Neural cell (in vitro differentiated cells): Measurements from ENCODE around the gene ERVMER34-1. TPM values are rescaled to one million over a fixed set of nuclear protein-coding genes. Genes with fewer than 3 reads are reported as not detected.

ENCODE experiments used
- H2AFZ ChIP-seq: fragments of 200-600, 300-800 bp; sonication (generic), shearing (Covaris generic); 2 replicates; pipeline ENCODE4 v1.6.0; 2014; ENCODE audit warnings: low read depth, mild to moderate bottlenecking, antibody characterized with exemption, low read length, moderate library complexity
- H3F3A ChIP-seq: fragments of 200-600 bp; shearing (Covaris generic); 2 replicates; pipeline ENCODE4 v1.6.1; 2016; ENCODE audit warnings: mild to moderate bottlenecking, moderate library complexity, mixed read lengths, antibody characterized with exemption, low read length; ENCODE audit not compliant: insufficient read depth, poor library complexity, severe bottlenecking
- H3K27ac ChIP-seq: fragments of 200-600, 300-800 bp; sonication (generic), shearing (Covaris generic); 2 replicates; pipeline ENCODE4 v1.5.1; 2014; ENCODE audit warnings: mild to moderate bottlenecking, low read length, moderate library complexity
- H3K27me3 ChIP-seq: fragments of 300-800, 200-600 bp; sonication (generic), shearing (Covaris generic); 2 replicates; pipeline ENCODE4 v1.6.0; 2014; ENCODE audit warnings: mild to moderate bottlenecking, low read depth, low read length, moderate library complexity; ENCODE audit not compliant: insufficient read depth
- H3K36me3 ChIP-seq: fragments of 300-800, 200-600 bp; sonication (generic), shearing (Covaris generic); 2 replicates; pipeline ENCODE4 v1.5.1; 2014; ENCODE audit warnings: mild to moderate bottlenecking, antibody characterized with exemption, low read length, moderate library complexity; ENCODE audit not compliant: insufficient read depth
- H3K4me2 ChIP-seq: fragments of 300-800, 200-600 bp; sonication (generic), shearing (Covaris generic); 2 replicates; pipeline ENCODE4 v1.6.0; 2014; ENCODE audit warnings: mild to moderate bottlenecking, low read length
- H3K4me3 ChIP-seq: fragments of 300-800, 200-600 bp; sonication (generic), shearing (Covaris generic); 2 replicates; pipeline ENCODE4 v1.5.1; 2014; ENCODE audit warnings: mild to moderate bottlenecking, low read length, moderate library complexity
- H3K79me2 ChIP-seq: fragments of 200-600 bp; shearing (Covaris generic); replicated peaks from 2 replicates; pipeline ENCODE4 v1.6.0; 2014; ENCODE audit warnings: mild to moderate bottlenecking, low read length, moderate library complexity; ENCODE audit not compliant: insufficient read depth
- H3K9ac ChIP-seq: fragments of 300-800, 200-600 bp; sonication (generic), shearing (Covaris generic); 2 replicates; pipeline ENCODE4 v1.6.1; 2016; ENCODE audit warnings: mild to moderate bottlenecking, low read length, mixed read lengths
- H3K9me2 ChIP-seq: fragments of 200-600 bp; shearing (Covaris generic); 2 replicates; pipeline ENCODE4 v1.6.1; 2016; ENCODE audit warnings: mild to moderate bottlenecking, low read length, mixed read lengths; ENCODE audit not compliant: insufficient read depth
- H3K9me3 ChIP-seq: fragments of 200-600, 300-800 bp; sonication (generic), shearing (Covaris generic); 2 replicates; pipeline ENCODE4 v1.6.1; 2016; ENCODE audit warnings: mild to moderate bottlenecking, mixed run types, low read length, moderate library complexity, mixed read lengths
- H4K20me1 ChIP-seq: fragments of 200-600 bp; shearing (Covaris generic); 2 replicates; pipeline ENCODE4 v1.6.1; 2016; ENCODE audit warnings: mild to moderate bottlenecking, mixed run types; ENCODE audit not compliant: insufficient read depth
- EP300 ChIP-seq: fragments of 450-650 bp; conservative IDR thresholded peaks from 2 replicates; pipeline ENCODE4 v1.6.1; 2014; ENCODE audit warnings: antibody characterized with exemption, mild to moderate bottlenecking, moderate library complexity; ENCODE audit not compliant: poor library complexity, severe bottlenecking
- EZH2 ChIP-seq: fragments of 200-600, 300-800 bp; shearing (Covaris generic), sonication (generic); IDR thresholded peaks from 2 replicates; pipeline ENCODE4 v1.6.1; 2014; ENCODE audit warnings: antibody characterized with exemption, low read length, borderline replicate concordance, mild to moderate bottlenecking; ENCODE audit not compliant: insufficient read depth, poor library complexity, severe bottlenecking
- MXI1 ChIP-seq: fragments of 450-650 bp; conservative IDR thresholded peaks from 2 replicates; pipeline ENCODE4 v1.6.1; 2014; ENCODE audit warnings: antibody characterized with exemption, mild to moderate bottlenecking; ENCODE audit not compliant: poor library complexity, severe bottlenecking
- POLR2AphosphoS5 ChIP-seq: IDR thresholded peaks from 2 replicates; pipeline ENCODE4 v1.6.1; 2012
- RAD21 ChIP-seq: fragments of 450-650 bp; conservative IDR thresholded peaks from 2 replicates; pipeline ENCODE4 v1.6.1; 2014; ENCODE audit warnings: antibody characterized with exemption, mild to moderate bottlenecking, moderate library complexity
- SMC3 ChIP-seq: fragments of 450-650 bp; conservative IDR thresholded peaks from 2 replicates; pipeline ENCODE4 v1.6.1; 2014; ENCODE audit warnings: antibody characterized with exemption, mild to moderate bottlenecking, moderate library complexity; ENCODE audit not compliant: poor library complexity
- TAF1 ChIP-seq: IDR thresholded peaks from 2 replicates; pipeline ENCODE4 v1.6.1; 2012; ENCODE audit warnings: low read depth
- polyA plus RNA-seq: library from polyadenylated mRNA; depleted of rRNA; stranded (reverse); fragments of >200 nt; gene quantifications from 2 replicates; pipeline ENCODE4 v1.2.3, GENCODE V29; 2014
- small RNA-seq, 3 experiments: library from RNA; depleted of rRNA; stranded (forward); fragments of <200 nt; gene quantifications; one replicate each; pipeline ENCODE3, GENCODE V24; 2012
- TF ChIP-seq, protein P1 (sequence below): IDR thresholded peaks from 2 replicates; pipeline ENCODE4 v1.6.1; 2012; ENCODE audit warnings: borderline replicate concordance
- TF ChIP-seq, protein P2 (sequence below): fragments of 450-650 bp; IDR thresholded peaks from 2 replicates; pipeline ENCODE4 v1.5.1; 2014; ENCODE audit warnings: antibody characterized with exemption, mild to moderate bottlenecking, moderate library complexity; ENCODE audit not compliant: poor library complexity, severe bottlenecking

Gene ERVMER34-1
- polyA plus RNA-seq, 1 donor from 2014 or later: not detected

DNA sequence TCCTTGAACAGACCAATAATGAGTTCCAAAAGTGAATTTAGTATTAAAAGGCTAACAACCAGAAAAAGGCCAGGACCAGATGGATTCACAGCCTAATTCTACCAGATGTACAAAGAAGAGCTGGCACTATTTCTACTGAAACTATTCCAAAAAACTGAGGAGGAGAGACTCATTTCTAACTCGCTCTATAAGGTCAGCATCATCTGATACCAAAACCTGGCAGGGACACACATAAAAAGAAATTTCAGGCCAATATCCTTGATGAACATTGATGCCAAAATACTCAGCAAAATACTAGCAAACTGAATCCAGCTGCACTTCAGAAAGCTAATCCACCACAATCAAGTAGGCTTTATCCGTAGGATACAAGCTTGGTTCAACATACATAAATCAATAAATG lies 56.3 kb downstream of the ERVMER34-1 start:
- TF ChIP-seq MXI1 (no peak), TAF1 (no peak), SMC3 (no peak), EP300 (no peak), POLR2AphosphoS5 (no peak), RAD21 (no peak), EZH2 (no peak)
- TF ChIP-seq, protein P1, sequence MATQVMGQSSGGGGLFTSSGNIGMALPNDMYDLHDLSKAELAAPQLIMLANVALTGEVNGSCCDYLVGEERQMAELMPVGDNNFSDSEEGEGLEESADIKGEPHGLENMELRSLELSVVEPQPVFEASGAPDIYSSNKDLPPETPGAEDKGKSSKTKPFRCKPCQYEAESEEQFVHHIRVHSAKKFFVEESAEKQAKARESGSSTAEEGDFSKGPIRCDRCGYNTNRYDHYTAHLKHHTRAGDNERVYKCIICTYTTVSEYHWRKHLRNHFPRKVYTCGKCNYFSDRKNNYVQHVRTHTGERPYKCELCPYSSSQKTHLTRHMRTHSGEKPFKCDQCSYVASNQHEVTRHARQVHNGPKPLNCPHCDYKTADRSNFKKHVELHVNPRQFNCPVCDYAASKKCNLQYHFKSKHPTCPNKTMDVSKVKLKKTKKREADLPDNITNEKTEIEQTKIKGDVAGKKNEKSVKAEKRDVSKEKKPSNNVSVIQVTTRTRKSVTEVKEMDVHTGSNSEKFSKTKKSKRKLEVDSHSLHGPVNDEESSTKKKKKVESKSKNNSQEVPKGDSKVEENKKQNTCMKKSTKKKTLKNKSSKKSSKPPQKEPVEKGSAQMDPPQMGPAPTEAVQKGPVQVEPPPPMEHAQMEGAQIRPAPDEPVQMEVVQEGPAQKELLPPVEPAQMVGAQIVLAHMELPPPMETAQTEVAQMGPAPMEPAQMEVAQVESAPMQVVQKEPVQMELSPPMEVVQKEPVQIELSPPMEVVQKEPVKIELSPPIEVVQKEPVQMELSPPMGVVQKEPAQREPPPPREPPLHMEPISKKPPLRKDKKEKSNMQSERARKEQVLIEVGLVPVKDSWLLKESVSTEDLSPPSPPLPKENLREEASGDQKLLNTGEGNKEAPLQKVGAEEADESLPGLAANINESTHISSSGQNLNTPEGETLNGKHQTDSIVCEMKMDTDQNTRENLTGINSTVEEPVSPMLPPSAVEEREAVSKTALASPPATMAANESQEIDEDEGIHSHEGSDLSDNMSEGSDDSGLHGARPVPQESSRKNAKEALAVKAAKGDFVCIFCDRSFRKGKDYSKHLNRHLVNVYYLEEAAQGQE: no peak
- TF ChIP-seq, protein P2, sequence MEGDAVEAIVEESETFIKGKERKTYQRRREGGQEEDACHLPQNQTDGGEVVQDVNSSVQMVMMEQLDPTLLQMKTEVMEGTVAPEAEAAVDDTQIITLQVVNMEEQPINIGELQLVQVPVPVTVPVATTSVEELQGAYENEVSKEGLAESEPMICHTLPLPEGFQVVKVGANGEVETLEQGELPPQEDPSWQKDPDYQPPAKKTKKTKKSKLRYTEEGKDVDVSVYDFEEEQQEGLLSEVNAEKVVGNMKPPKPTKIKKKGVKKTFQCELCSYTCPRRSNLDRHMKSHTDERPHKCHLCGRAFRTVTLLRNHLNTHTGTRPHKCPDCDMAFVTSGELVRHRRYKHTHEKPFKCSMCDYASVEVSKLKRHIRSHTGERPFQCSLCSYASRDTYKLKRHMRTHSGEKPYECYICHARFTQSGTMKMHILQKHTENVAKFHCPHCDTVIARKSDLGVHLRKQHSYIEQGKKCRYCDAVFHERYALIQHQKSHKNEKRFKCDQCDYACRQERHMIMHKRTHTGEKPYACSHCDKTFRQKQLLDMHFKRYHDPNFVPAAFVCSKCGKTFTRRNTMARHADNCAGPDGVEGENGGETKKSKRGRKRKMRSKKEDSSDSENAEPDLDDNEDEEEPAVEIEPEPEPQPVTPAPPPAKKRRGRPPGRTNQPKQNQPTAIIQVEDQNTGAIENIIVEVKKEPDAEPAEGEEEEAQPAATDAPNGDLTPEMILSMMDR: no peak
- Histone ChIP-seq H4K20me1 (no peaks in the 10 kb centered on the region), H3K4me3 (no peak overlapping the region), H3K9me2 (no peaks in the 10 kb centered on the region), H3K36me3 (no peaks in the 10 kb centered on the region), H3K9me3 (no peaks in the 10 kb centered on the region), H3K79me2 (no peaks in the 10 kb centered on the region), H3K27me3 (no peaks in the 10 kb centered on the region), H3K27ac (no peak overlapping the region), H2AFZ (no peak overlapping the region), H3K9ac (no peak overlapping the region), H3K4me2 (no peak overlapping the region), H3F3A (no peaks in the 10 kb centered on the region)

DNA sequence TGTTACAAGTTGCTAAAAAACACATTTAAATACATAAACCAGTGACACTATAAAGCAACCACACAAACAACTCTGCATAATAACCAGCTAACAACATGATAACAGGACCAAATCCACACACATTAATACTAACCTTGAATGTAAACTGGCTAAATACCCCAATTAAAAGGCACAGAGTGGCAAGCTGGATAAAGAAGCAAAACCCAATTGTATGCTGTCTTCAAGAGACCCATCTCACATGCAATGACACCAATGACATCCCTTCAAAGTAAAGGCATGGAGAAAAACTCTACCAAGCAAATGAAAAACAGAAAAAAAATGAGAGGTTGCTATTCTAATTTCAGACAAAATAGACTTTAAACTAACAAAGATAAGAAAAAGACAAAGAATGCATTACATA lies 57.7 kb downstream of the ERVMER34-1 start:
- Histone ChIP-seq H3K9ac (no peak overlapping the region), H3K27ac (no peak overlapping the region), H3K9me3 (no peaks in the 10 kb centered on the region), H3K4me2 (no peak overlapping the region), H4K20me1 (no peaks in the 10 kb centered on the region), H3K9me2 (no peaks in the 10 kb centered on the region), H3K4me3 (no peak overlapping the region), H3K27me3 (no peaks in the 10 kb centered on the region), H3K79me2 (no peaks in the 10 kb centered on the region), H3K36me3 (no peaks in the 10 kb centered on the region), H2AFZ (no peak overlapping the region), H3F3A (no peaks in the 10 kb centered on the region)
- TF ChIP-seq POLR2AphosphoS5: no peak

Small RNAs within 50 kb of the gene (small RNA-seq; reads per million reads assigned to genes)
- gene MIR4449 (8.4 to 18.4 (median 10.0) reads per million in 3 experiments), gene RF00019 (0 to 1.2 (median 0) reads per million in 3 experiments), gene RF00568 (0 to 0.03 (median 0) reads per million in 3 experiments), gene SNORA26 (173 to 816 (median 242) reads per million in 3 experiments)

Other genes with a start within 250 kb of the ERVMER34-1 start
- 14.1 and 14.9 TPM in 2 replicates for gene USP46, start 92.1 kb downstream of the ERVMER34-1 start, polyA plus RNA-seq
- gene RASL11B, start 110.9 kb upstream of the ERVMER34-1 start, polyA plus RNA-seq: 2.1 and 2.6 TPM in 2 replicates